Measurements from ENCODE around the gene B3GALT2. TPM values are rescaled to one million over a fixed set of nuclear protein-coding genes. Genes with fewer than 3 reads are reported as not detected.
A peak's percentile ranks its signal among the peaks of the same experiment; 100 is the strongest.
"Not testable (repeated sequence)": the region's sequence is repeated elsewhere in the genome, so short reads cannot be mapped to it uniquely, and the experiment has no call there.

Gene B3GALT2, protein sequence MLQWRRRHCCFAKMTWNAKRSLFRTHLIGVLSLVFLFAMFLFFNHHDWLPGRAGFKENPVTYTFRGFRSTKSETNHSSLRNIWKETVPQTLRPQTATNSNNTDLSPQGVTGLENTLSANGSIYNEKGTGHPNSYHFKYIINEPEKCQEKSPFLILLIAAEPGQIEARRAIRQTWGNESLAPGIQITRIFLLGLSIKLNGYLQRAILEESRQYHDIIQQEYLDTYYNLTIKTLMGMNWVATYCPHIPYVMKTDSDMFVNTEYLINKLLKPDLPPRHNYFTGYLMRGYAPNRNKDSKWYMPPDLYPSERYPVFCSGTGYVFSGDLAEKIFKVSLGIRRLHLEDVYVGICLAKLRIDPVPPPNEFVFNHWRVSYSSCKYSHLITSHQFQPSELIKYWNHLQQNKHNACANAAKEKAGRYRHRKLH
- under 1 TPM; 0.57 to 0.80 TPM for total RNA-seq

DNA sequence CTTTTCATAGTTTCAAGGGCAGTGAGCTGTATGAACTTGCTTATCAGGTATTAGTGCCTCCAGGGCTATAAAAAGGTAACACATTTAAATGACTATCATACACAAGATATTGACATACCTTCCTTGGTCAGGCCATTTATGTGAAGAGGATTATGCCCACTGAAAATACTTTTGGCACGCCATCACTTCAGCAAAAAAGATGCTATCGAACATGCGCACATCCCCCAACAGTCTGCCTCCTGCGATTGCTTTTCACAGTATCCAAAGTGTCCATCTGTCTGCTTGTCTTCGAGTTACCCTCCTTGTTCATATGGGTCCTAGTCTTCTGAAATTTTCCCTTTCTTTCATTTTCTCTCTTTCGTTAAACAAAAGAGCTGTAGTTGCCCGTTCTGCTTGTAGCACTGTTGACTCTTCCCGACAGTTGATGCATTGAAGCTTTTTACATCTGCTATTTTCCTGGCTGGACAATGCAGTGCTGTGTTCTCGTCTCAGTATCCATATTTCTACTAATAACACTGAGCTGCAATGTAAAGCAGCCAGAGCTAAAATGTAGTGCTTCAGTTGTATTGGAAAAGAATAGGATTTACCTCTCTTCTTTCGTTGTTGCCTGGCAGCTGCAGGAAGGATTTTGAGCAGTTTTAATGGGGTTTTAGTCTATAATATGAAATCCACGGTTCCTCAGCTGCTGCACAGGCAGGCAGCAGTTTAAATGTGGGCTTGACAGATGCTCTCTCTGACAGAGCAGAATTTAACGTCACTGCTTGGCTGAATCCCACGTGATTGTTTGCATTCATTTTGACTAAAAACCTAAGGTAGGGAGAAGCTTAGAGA is at the start of gene B3GALT2:
Gene B3GALT2 (minus strand): TSS at position 713 of the 831 bp plus-strand sequence. CDS start 5,051 bp downstream, outside the sequence.
- Histone ChIP-seq H3K9me3 (no peaks in the 10 kb centered on the region), H3K9ac (ENCODE audit: low read depth in 2 of 2, low read length in 2 of 2) (peak within 1 kb of the TSS in 1 of 2 donors; percentile 27), H3K4me3 (peak within 1 kb of the TSS; percentile 16), H3K27ac (peak within 1 kb of the TSS; percentile 48), H3K36me3 (no peaks in the 10 kb centered on the region), H3K27me3 (no peaks in the 10 kb centered on the region), H3K4me1 (peaks cover 15% of the 10 kb centered on the region)
- peak; percentile 65 for DNase-seq
- TF ChIP-seq, protein P1, sequence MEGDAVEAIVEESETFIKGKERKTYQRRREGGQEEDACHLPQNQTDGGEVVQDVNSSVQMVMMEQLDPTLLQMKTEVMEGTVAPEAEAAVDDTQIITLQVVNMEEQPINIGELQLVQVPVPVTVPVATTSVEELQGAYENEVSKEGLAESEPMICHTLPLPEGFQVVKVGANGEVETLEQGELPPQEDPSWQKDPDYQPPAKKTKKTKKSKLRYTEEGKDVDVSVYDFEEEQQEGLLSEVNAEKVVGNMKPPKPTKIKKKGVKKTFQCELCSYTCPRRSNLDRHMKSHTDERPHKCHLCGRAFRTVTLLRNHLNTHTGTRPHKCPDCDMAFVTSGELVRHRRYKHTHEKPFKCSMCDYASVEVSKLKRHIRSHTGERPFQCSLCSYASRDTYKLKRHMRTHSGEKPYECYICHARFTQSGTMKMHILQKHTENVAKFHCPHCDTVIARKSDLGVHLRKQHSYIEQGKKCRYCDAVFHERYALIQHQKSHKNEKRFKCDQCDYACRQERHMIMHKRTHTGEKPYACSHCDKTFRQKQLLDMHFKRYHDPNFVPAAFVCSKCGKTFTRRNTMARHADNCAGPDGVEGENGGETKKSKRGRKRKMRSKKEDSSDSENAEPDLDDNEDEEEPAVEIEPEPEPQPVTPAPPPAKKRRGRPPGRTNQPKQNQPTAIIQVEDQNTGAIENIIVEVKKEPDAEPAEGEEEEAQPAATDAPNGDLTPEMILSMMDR (IDR thresholded peaks at IDR 0.05): no peak
- intact Hi-C loops (cut with DNase I): loop anchor here (10.0 kb wide), 2 partner anchors 149 to 1109 kb away; no protein-coding TSS in a partner anchor

DNA sequence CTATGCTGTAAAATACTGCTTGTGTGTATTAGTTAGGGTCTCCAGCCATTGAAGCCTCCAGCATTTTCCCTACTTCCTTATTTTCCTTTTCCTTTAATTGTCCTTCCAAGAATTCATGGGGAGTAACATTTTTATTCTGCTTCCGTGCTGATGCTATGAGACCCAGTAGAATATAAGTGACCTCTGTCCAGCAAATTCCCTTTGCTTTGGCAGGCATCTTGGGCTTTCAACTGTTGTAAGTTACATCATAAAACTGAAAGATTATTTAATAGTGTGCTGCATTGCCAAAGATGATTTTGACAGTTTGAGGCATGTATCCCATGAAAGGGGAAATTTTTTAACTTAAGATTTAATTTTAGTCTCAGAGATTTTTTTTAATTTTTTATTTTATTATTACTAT is 48.1 kb upstream of the B3GALT2 start:
- no peak for DNase-seq
- Histone ChIP-seq H3K9me3 (no peaks in the 10 kb centered on the region), H3K27ac (no peak overlapping the region), H3K4me3 (no peak overlapping the region), H3K27me3 (no peaks in the 10 kb centered on the region), H3K9ac (ENCODE audit: low read depth in 2 of 2, low read length in 2 of 2) (no peak overlapping the region), H3K36me3 (no peaks in the 10 kb centered on the region), H3K4me1 (no peaks in the 10 kb centered on the region)
- intact Hi-C loops (cut with DNase I): no loop called here
- TF ChIP-seq, protein P1 (IDR thresholded peaks at IDR 0.05): no peak

DNA sequence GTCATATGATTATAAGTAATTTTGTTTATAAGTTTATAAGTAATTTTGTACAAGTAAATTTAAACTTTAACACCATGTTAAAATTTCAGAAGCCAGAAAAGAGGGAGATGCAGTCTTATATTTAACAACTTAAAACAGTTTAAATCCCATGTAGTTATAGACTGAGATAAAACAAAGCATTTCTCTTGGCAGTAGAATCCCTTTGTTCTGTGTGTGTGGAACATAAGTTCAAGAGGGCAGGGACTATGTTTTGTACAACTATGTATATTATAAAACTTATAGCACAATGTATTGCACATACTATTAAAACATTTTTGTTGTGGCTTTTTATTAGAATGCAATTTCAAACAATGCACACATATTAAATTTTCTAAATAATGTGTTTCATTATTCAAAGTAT is 44.7 kb upstream of the B3GALT2 start:
- H3K9ac ChIP-seq (ENCODE audit: low read depth in 2 of 2, low read length in 2 of 2); H3K27ac ChIP-seq; DNase-seq; H3K9me3 ChIP-seq; H3K4me3 ChIP-seq; H3K27me3 ChIP-seq; intact Hi-C loops (cut with DNase I); H3K4me1 ChIP-seq; H3K36me3 ChIP-seq: not testable (repeated sequence)

DNA sequence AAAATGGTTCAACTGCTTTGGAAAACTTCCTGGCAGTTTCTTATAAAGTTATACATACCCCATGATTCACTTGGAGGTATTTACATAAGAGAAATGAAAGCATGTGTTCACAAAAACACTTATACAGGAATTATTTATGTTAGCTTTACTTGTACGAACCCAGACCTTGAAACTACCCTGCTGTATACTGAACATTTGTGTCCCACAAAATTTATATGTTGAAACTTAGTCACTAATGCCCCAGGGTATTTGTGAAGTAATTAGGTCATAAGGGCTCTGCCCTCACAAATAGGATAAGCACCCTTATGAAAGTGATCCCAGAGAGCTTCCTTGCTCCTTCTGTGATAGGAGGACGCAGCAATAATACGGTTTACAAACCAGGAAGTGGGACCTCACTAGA is 42.7 kb upstream of the B3GALT2 start:
- intact Hi-C loops (cut with DNase I): no loop called here

DNA sequence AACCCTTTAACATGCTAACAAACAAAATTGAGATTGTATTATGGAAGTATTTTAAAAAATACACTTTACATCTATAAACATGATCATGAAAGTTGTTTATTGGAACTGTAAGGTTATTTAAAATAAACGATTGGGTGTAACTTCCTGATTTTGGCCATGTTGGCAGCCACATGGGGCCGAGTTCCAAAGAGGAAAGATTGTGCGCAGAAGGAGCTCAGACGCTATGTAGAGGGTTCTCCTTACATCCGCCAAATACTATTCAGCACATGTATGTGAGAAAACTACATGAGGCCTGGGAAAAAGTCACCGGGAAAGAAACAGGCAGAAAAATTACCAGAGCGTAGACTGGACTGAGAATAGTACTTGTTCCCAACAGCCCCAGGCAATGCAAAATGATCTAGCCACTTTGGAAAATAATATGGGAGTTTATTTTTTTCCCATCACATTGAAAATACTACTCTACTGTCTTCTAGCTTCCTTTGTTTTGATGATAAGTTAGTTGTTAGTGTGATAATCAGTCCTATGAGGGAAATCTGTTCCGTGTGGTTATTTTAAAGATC is 35.7 kb upstream of the B3GALT2 start:
- H3K4me1 ChIP-seq: no peaks in the 10 kb centered on the region
- H3K36me3 ChIP-seq: no peaks in the 10 kb centered on the region
- no peaks in the 10 kb centered on the region for H3K9me3 ChIP-seq
- intact Hi-C loops (cut with DNase I): no loop called here
- no peak overlapping the region for H3K9ac ChIP-seq (ENCODE audit: low read depth in 2 of 2, low read length in 2 of 2)
- TF ChIP-seq, protein P1 (IDR thresholded peaks at IDR 0.05): no peak
- H3K27me3 ChIP-seq: no peaks in the 10 kb centered on the region
- no peak overlapping the region for H3K4me3 ChIP-seq
- no peak overlapping the region for H3K27ac ChIP-seq
- DNase-seq: no peak

More for the DNA sequence above, 42.7 kb upstream of the B3GALT2 start:
- no peaks in the 10 kb centered on the region for H3K27me3 ChIP-seq
- TF ChIP-seq, protein P1 (IDR thresholded peaks at IDR 0.05): no peak
- H3K36me3 ChIP-seq: no peaks in the 10 kb centered on the region
- H3K4me1 ChIP-seq: no peaks in the 10 kb centered on the region
- no peak overlapping the region for H3K9ac ChIP-seq (ENCODE audit: low read depth in 2 of 2, low read length in 2 of 2)
- no peak for DNase-seq
- H3K9me3 ChIP-seq: no peaks in the 10 kb centered on the region
- H3K4me3 ChIP-seq: no peak overlapping the region
- no peak overlapping the region for H3K27ac ChIP-seq
